ENCODE data around the gene TMEM252. TPM values are rescaled to one million over a fixed set of nuclear protein-coding genes. Genes with fewer than 3 reads are reported as not detected.

Gene TMEM252
- total RNA-seq, 1 donor from 2014 or later = not detected

GRCh38 chr9:68552700-68553476 is 12.2 kb upstream of the TMEM252 start:
- Mint-ChIP-seq H3K36me3 (no peaks in the 10 kb centered on the region), H3K4me1 (peaks cover 39% of the 10 kb centered on the region), H3K4me3 (no peak overlapping the region), H3K9me3 (no peaks in the 10 kb centered on the region), H3K27me3 (ENCODE audit: insufficient read depth, low read depth) (peaks cover 6% of the 10 kb centered on the region), H3K27ac (no peak overlapping the region)
- H3K4me1 ChIP-seq = peaks cover 25% of the 10 kb centered on the region
- TF ChIP-seq EZH2phosphoT487 (IDR thresholded peaks at IDR 0.05) = no peak
- TF ChIP-seq CTCF (IDR thresholded peaks at IDR 0.05) = no peak
- TF ChIP-seq EZH2 (IDR thresholded peaks at IDR 0.05) = no peak
- no peak for DNase-seq (ENCODE audit: low spot score)
- H2AFZ ChIP-seq (replicated peaks) = no peak overlapping the region
- H4K20me1 ChIP-seq (ENCODE audit: low read depth) = no peaks in the 10 kb centered on the region
- no peak overlapping the region for H3K4me2 ChIP-seq
- H3K36me3 ChIP-seq = no peaks in the 10 kb centered on the region
- peaks cover 10% of the 10 kb centered on the region for H3F3A ChIP-seq (ENCODE audit: low read depth)
- H3K4me3 ChIP-seq = no peak overlapping the region
- no peaks in the 10 kb centered on the region for H3K9me3 ChIP-seq (ENCODE audit: low read depth)
- peaks cover 75% of the 10 kb centered on the region for H3K27me3 ChIP-seq
- no peak overlapping the region for H3K9ac ChIP-seq
- H3K27ac ChIP-seq = no peak overlapping the region
- no peaks in the 10 kb centered on the region for H3K79me2 ChIP-seq (ENCODE audit: low read depth)

GRCh38 chr9:68551191-68551590 is 10.5 kb upstream of the TMEM252 start:
- H3K9me3 Mint-ChIP-seq = no peaks in the 10 kb centered on the region
- Histone ChIP-seq H3K36me3 (no peaks in the 10 kb centered on the region), H3K9me3 (ENCODE audit: low read depth) (no peaks in the 10 kb centered on the region), H4K20me1 (ENCODE audit: low read depth) (no peaks in the 10 kb centered on the region), H3K4me1 (peaks cover 22% of the 10 kb centered on the region), H3K4me2 (no peak overlapping the region), H3K4me3 (no peak overlapping the region), H3K27ac (no peak overlapping the region), H3K9ac (no peak overlapping the region), H3F3A (ENCODE audit: low read depth) (peaks cover 10% of the 10 kb centered on the region), H3K27me3 (peaks cover 83% of the 10 kb centered on the region), H3K79me2 (ENCODE audit: low read depth) (no peaks in the 10 kb centered on the region), H2AFZ (replicated peaks) (no peak overlapping the region)
- no peak for DNase-seq (ENCODE audit: low spot score)
- no peak overlapping the region for H3K4me3 Mint-ChIP-seq
- peaks cover 3% of the 10 kb centered on the region for H3K27me3 Mint-ChIP-seq (ENCODE audit: insufficient read depth, low read depth)
- no peak for TF ChIP-seq EZH2 (IDR thresholded peaks at IDR 0.05)
- TF ChIP-seq EZH2phosphoT487 (IDR thresholded peaks at IDR 0.05) = no peak
- TF ChIP-seq CTCF (IDR thresholded peaks at IDR 0.05) = no peak
- H3K36me3 Mint-ChIP-seq = no peaks in the 10 kb centered on the region
- H3K4me1 Mint-ChIP-seq = peaks cover 43% of the 10 kb centered on the region
- no peak overlapping the region for H3K27ac Mint-ChIP-seq

DNA sequence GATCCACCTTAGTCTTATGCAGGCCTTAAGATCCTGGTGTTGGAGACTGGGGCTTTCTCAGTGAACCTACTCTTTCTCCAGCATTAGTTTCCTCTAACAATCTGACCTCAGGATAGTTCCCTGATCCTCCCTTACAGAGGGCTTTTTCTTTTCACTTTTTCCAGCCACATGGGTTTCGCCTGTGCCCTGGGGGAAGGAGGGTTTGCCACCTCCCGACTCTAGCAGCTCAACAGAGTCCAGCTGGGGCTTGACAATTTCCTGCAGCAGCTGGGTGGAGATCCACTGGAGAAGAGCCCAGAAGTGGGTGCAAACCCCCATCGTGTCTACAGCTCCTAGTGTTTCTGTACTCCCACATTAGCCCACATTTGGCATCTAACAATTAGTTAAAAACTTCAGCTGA is 7.6 kb upstream of the TMEM252 start:
- Histone ChIP-seq H4K20me1 (ENCODE audit: low read depth) (no peaks in the 10 kb centered on the region), H3K9ac (no peak overlapping the region), H3K27ac (no peak overlapping the region), H3K27me3 (peaks cover 100% of the 10 kb centered on the region), H3K4me3 (no peak overlapping the region), H3K4me2 (no peak overlapping the region), H3K4me1 (no peaks in the 10 kb centered on the region), H3K79me2 (ENCODE audit: low read depth) (no peaks in the 10 kb centered on the region), H3F3A (ENCODE audit: low read depth) (no peaks in the 10 kb centered on the region), H3K9me3 (ENCODE audit: low read depth) (no peaks in the 10 kb centered on the region), H3K36me3 (no peaks in the 10 kb centered on the region), H2AFZ (replicated peaks) (no peak overlapping the region)
- Mint-ChIP-seq H3K27me3 (ENCODE audit: insufficient read depth, low read depth) (peaks cover 3% of the 10 kb centered on the region), H3K36me3 (no peaks in the 10 kb centered on the region), H3K9me3 (no peaks in the 10 kb centered on the region), H3K4me1 (peaks cover 18% of the 10 kb centered on the region), H3K4me3 (no peak overlapping the region), H3K27ac (no peak overlapping the region)
- DNase-seq (ENCODE audit: low spot score) = no peak
- TF ChIP-seq EZH2phosphoT487 (IDR thresholded peaks at IDR 0.05) = no peak
- no peak for TF ChIP-seq CTCF (IDR thresholded peaks at IDR 0.05)
- TF ChIP-seq EZH2 (IDR thresholded peaks at IDR 0.05) = no peak

Measured in neural progenitor cell (in vitro differentiated cells).